ENCODE data around the gene GRAMD1B. TPM values are rescaled to one million over a fixed set of nuclear protein-coding genes. Genes with fewer than 3 reads are reported as not detected.

Gene GRAMD1B
- total and polyA plus RNA-seq, 2 donors (not counting 1 experiment from before 2014, with no cell fraction given): 0.58 to 11.6 TPM

- no peaks in the 10 kb centered on the region for H3K9me3 Mint-ChIP-seq (ENCODE audit: insufficient read depth)
- Histone ChIP-seq H3K79me2 (ENCODE audit: control insufficient read depth, insufficient read depth, low read length) (no peaks in the 10 kb centered on the region), H3K4me3 (ENCODE audit: control extremely low read depth in 1 of 5, extremely low read depth in 1 of 5, insufficient read depth in 1 of 5, low read depth in 2 of 5, low read length in 4 of 5) (no peak overlapping the region), H3K27me3 (replicated peaks in 1 of 4; ENCODE audit: control extremely low read depth in 1 of 4, control insufficient read depth in 3 of 4, insufficient read depth in 4 of 4, low read length in 3 of 4) (peaks cover 0 to 10% (median 0%) of the 10 kb centered on the region in 4 experiments), H2AFZ (ENCODE audit: insufficient read depth, low read depth, low read length, poor library complexity, severe bottlenecking) (no peak overlapping the region), H4K20me1 (ENCODE audit: control insufficient read depth, insufficient read depth, low read length, poor library complexity, severe bottlenecking) (no peaks in the 10 kb centered on the region), H3K4me1 (ENCODE audit: control insufficient read depth in 2 of 2, insufficient read depth in 2 of 2, low read length in 2 of 2) (peaks cover 8 to 20% of the 10 kb centered on the region in 2 donors), H3K36me3 (replicated peaks in 1 of 2; ENCODE audit: control extremely low read depth in 1 of 2, control insufficient read depth in 1 of 2, extremely low read depth in 1 of 2, insufficient read depth in 2 of 2, low read length in 1 of 2) (no peaks in the 10 kb centered on the region), H3K4me2 (replicated peaks; ENCODE audit: low read depth, low read length, poor library complexity, severe bottlenecking) (no peak overlapping the region), H3K9me3 (ENCODE audit: control extremely low read depth in 1 of 3, control insufficient read depth in 2 of 3, insufficient read depth in 1 of 3, low read length in 2 of 3) (no peaks in the 10 kb centered on the region), H3K27ac (ENCODE audit: low read length in 2 of 2) (no peak overlapping the region), H3K9ac (ENCODE audit: low read length) (no peak overlapping the region)
- no peaks in the 10 kb centered on the region for H3K27me3 Mint-ChIP-seq
- H3K4me1 Mint-ChIP-seq: peaks cover 21% of the 10 kb centered on the region
- ATAC-seq (ENCODE audit: low read depth): no peak
- TF ChIP-seq EZH2 (IDR thresholded peaks at IDR 0.05; ENCODE audit: borderline replicate concordance, insufficient read depth, low read depth, low read length, poor library complexity, severe bottlenecking) (no peak), CTCF (IDR thresholded peaks at IDR 0.05) (no peak)
- 87% methylated on average over 7 of the region's 8 CpGs for WGBS (ENCODE audit: insufficient coverage)
- H3K27ac Mint-ChIP-seq: no peak overlapping the region
- no peak for DNase-seq
- intact Hi-C loops (cut with micrococcal nuclease): no loop called here
- ChIA-PET POLR2A (no interaction called here), CTCF (interaction anchor here (0.9 to 4.5 kb wide), 5 partner anchors 9 to 102 kb away, joined by 3 to 33 read pairs (median 4); no protein-coding TSS in a partner anchor)
- H3K4me3 Mint-ChIP-seq: no peak overlapping the region
Measured at GRCh38 chr11:123474994-123475393, 44.9 kb downstream of the GRAMD1B start.

- Histone ChIP-seq H3K36me3 (replicated peaks in 1 of 2; ENCODE audit: control extremely low read depth in 1 of 2, control insufficient read depth in 1 of 2, extremely low read depth in 1 of 2, insufficient read depth in 2 of 2, low read length in 1 of 2) (no peaks in the 10 kb centered on the region), H3K9ac (ENCODE audit: low read length) (no peak overlapping the region), H3K4me1 (ENCODE audit: control insufficient read depth in 2 of 2, insufficient read depth in 2 of 2, low read length in 2 of 2) (peaks cover 8 to 24% of the 10 kb centered on the region in 2 donors), H4K20me1 (ENCODE audit: control insufficient read depth, insufficient read depth, low read length, poor library complexity, severe bottlenecking) (no peaks in the 10 kb centered on the region), H3K9me3 (ENCODE audit: control extremely low read depth in 1 of 3, control insufficient read depth in 2 of 3, insufficient read depth in 1 of 3, low read length in 2 of 3) (no peaks in the 10 kb centered on the region), H3K27ac (ENCODE audit: low read length in 2 of 2) (no peak overlapping the region), H3K79me2 (ENCODE audit: control insufficient read depth, insufficient read depth, low read length) (no peaks in the 10 kb centered on the region), H2AFZ (ENCODE audit: insufficient read depth, low read depth, low read length, poor library complexity, severe bottlenecking) (no peak overlapping the region), H3K4me3 (ENCODE audit: control extremely low read depth in 1 of 5, extremely low read depth in 1 of 5, insufficient read depth in 1 of 5, low read depth in 2 of 5, low read length in 4 of 5) (no peak overlapping the region), H3K27me3 (replicated peaks in 1 of 4; ENCODE audit: control extremely low read depth in 1 of 4, control insufficient read depth in 3 of 4, insufficient read depth in 4 of 4, low read length in 3 of 4) (peaks cover 0 to 10% (median 0%) of the 10 kb centered on the region in 4 experiments), H3K4me2 (replicated peaks; ENCODE audit: low read depth, low read length, poor library complexity, severe bottlenecking) (no peak overlapping the region)
- DNase-seq (no peak), ATAC-seq (ENCODE audit: low read depth) (no peak)
- Mint-ChIP-seq H3K27ac (no peak overlapping the region), H3K4me1 (peaks cover 26% of the 10 kb centered on the region), H3K4me3 (no peak overlapping the region), H3K27me3 (no peaks in the 10 kb centered on the region), H3K9me3 (ENCODE audit: insufficient read depth) (no peaks in the 10 kb centered on the region)
- intact Hi-C loops (cut with micrococcal nuclease): no loop called here
- WGBS (ENCODE audit: insufficient coverage): 85% methylated on average over 2 of the region's 3 CpGs
- TF ChIP-seq CTCF (IDR thresholded peaks at IDR 0.05): no peak
- no peak for TF ChIP-seq EZH2 (IDR thresholded peaks at IDR 0.05; ENCODE audit: borderline replicate concordance, insufficient read depth, low read depth, low read length, poor library complexity, severe bottlenecking)
- CTCF ChIA-PET: interaction anchor here (0.9 to 4.5 kb wide), 5 partner anchors 9 to 101 kb away, joined by 3 to 33 read pairs (median 4); no protein-coding TSS in a partner anchor
- POLR2A ChIA-PET: no interaction called here
Measured at GRCh38 chr11:123475469-123475868, 45.4 kb downstream of the GRAMD1B start.
